Naive B cell (primary cell): Measurements from ENCODE around the gene CZIB. TPM values are rescaled to one million over a fixed set of nuclear protein-coding genes. Genes with fewer than 3 reads are reported as not detected.
"Not testable (repeated sequence)": the region's sequence is repeated elsewhere in the genome, so short reads cannot be mapped to it uniquely, and the experiment has no call there.

Experiments used
- ATAC-seq, 2 donors: fragments of 150-1000 bp; cut with Tn5 transposase; 2 replicates each; pipeline ENCODE4 v1.10.0; 2021; ENCODE audit warnings: low read depth in 2 of 2, mild to moderate bottlenecking in 2 of 2, moderate library complexity in 2 of 2
- DNase-seq: peaks from one replicate; pipeline ENCODE4 v3.0.0; 2022
- H3K27ac Mint-ChIP-seq, 6 donors: one replicate each; pipeline ENCODE4 v1.8.0; 2020 to 2022; ENCODE audit warnings: mild to moderate bottlenecking in 6 of 6, mixed read lengths in 6 of 6, moderate library complexity in 5 of 6, inconsistent platforms in 2 of 6
- H3K27me3 Mint-ChIP-seq, 3 donors: one replicate each; pipeline ENCODE4 v1.8.0; 2021 to 2022; ENCODE audit warnings: mixed read lengths in 3 of 3, mild to moderate bottlenecking in 1 of 3
- H3K36me3 Mint-ChIP-seq, 2 donors: one replicate each; pipeline ENCODE4 v1.8.0; 2020 to 2022; ENCODE audit warnings: mixed read lengths in 2 of 2, inconsistent platforms in 1 of 2, mild to moderate bottlenecking in 1 of 2
- H3K4me1 Mint-ChIP-seq, 3 donors: one replicate each; pipeline ENCODE4 v1.8.0; 2020 to 2022; ENCODE audit warnings: mixed read lengths in 3 of 3, inconsistent platforms in 1 of 3, mild to moderate bottlenecking in 1 of 3, moderate library complexity in 1 of 3
- H3K4me3 Mint-ChIP-seq, 8 donors: one replicate each; pipeline ENCODE4 v1.8.0; 2020 to 2022; ENCODE audit warnings: mild to moderate bottlenecking in 8 of 8, mixed read lengths in 8 of 8, moderate library complexity in 8 of 8, inconsistent platforms in 2 of 8
- H3K9me3 Mint-ChIP-seq, 7 donors: one replicate each; pipeline ENCODE4 v1.8.0; 2020 to 2022; ENCODE audit warnings: mixed read lengths in 7 of 7, mild to moderate bottlenecking in 5 of 7, inconsistent platforms in 2 of 7, moderate library complexity in 1 of 7
- polyA plus RNA-seq, 6 donors: library from polyadenylated mRNA; unstranded; fragments of 300-500 nt; fragmentation: Illumina TruSeq; gene quantifications; one replicate each; pipeline ENCODE4 v1.2.3, GENCODE V29; 2021; ENCODE audit warnings: low read depth in 6 of 6

Gene CZIB
- polyA plus RNA-seq, 6 donors from 2014 or later: 34.5 to 63.0 (median 52.5) TPM

GRCh38 chr1:53214376-53214940, 6.0 kb downstream of the CZIB start:
- H3K9me3 Mint-ChIP-seq: no peaks in the 10 kb centered on the region
- no peak overlapping the region for H3K27ac Mint-ChIP-seq
- peaks cover 0 to 9% of the 10 kb centered on the region in 2 donors for H3K36me3 Mint-ChIP-seq

GRCh38 chr1:53210954-53211353, 9.5 kb downstream of the CZIB start:
- Mint-ChIP-seq H3K27ac (no peak overlapping the region), H3K9me3 (peaks cover 5 to 18% (median 15%) of the 10 kb centered on the region in 7 donors), H3K27me3 (no peaks in the 10 kb centered on the region), H3K4me1 (peaks cover 0 to 4% (median 0%) of the 10 kb centered on the region in 3 donors), H3K36me3 (peaks cover 23 to 30% of the 10 kb centered on the region in 2 donors), H3K4me3 (no peak overlapping the region)
- ATAC-seq: no peak
- DNase-seq: no peak

More at GRCh38 chr1:53214376-53214940, 6.0 kb downstream of the CZIB start:
- Mint-ChIP-seq H3K4me1 (peaks cover 3 to 14% (median 5%) of the 10 kb centered on the region in 3 donors), H3K4me3 (no peak overlapping the region), H3K27me3 (no peaks in the 10 kb centered on the region)
- ATAC-seq (no peak), DNase-seq (no peak)

GRCh38 chr1:53210352-53210751, 10.1 kb downstream of the CZIB start:
- peaks cover 0 to 4% (median 0%) of the 10 kb centered on the region in 3 donors for H3K4me1 Mint-ChIP-seq
- H3K36me3 Mint-ChIP-seq: peaks cover 25 to 30% of the 10 kb centered on the region in 2 donors
- DNase-seq: no peak
- H3K4me3 Mint-ChIP-seq: peak overlapping the region in 1 of 8 donors; percentile 35
- H3K9me3 Mint-ChIP-seq: peaks cover 5 to 24% (median 17%) of the 10 kb centered on the region in 7 donors
- no peak for ATAC-seq
- no peak overlapping the region for H3K27ac Mint-ChIP-seq
- H3K27me3 Mint-ChIP-seq: no peaks in the 10 kb centered on the region

GRCh38 chr1:53207726-53208125, 12.7 kb downstream of the CZIB start:
- ATAC-seq (no peak), DNase-seq (no peak)
- H3K27me3 Mint-ChIP-seq: no peaks in the 10 kb centered on the region
- H3K4me1 Mint-ChIP-seq: peaks cover 0 to 14% (median 9%) of the 10 kb centered on the region in 3 donors
- H3K36me3 Mint-ChIP-seq: peaks cover 51 to 56% of the 10 kb centered on the region in 2 donors
- H3K9me3 Mint-ChIP-seq: peaks cover 12 to 43% (median 31%) of the 10 kb centered on the region in 7 donors
- H3K4me3 Mint-ChIP-seq: peak overlapping the region in 1 of 8 donors; percentile 42
- peak overlapping the region in 1 of 6 donors; percentile 25 for H3K27ac Mint-ChIP-seq

GRCh38 chr1:53206735-53207379, 13.6 kb downstream of the CZIB start:
- Mint-ChIP-seq H3K36me3 (peaks cover 58 to 64% of the 10 kb centered on the region in 2 donors), H3K4me1 (peaks cover 0 to 17% (median 13%) of the 10 kb centered on the region in 3 donors), H3K27ac (peak overlapping the region in 3 of 6 donors; percentile 43 to 65 (median 59)), H3K27me3 (no peaks in the 10 kb centered on the region), H3K4me3 (no peak overlapping the region), H3K9me3 (peaks cover 12 to 43% (median 31%) of the 10 kb centered on the region in 7 donors)
- ATAC-seq (no peak), DNase-seq (no peak)

- peaks cover 12 to 43% (median 31%) of the 10 kb centered on the region in 7 donors for H3K9me3 Mint-ChIP-seq
- H3K27me3 Mint-ChIP-seq, DNase-seq, ATAC-seq, H3K4me3 Mint-ChIP-seq, H3K27ac Mint-ChIP-seq: not testable (repeated sequence)
- H3K36me3 Mint-ChIP-seq: peaks cover 58 to 64% of the 10 kb centered on the region in 2 donors
- H3K4me1 Mint-ChIP-seq: peaks cover 0 to 17% (median 13%) of the 10 kb centered on the region in 3 donors
These were observed 14.2 kb downstream of the CZIB start for GRCh38 chr1:53206083-53206685.

GRCh38 chr1:53205496-53205895, 14.9 kb downstream of the CZIB start:
- H3K36me3 Mint-ChIP-seq: peaks cover 58 to 64% of the 10 kb centered on the region in 2 donors
- H3K27me3 Mint-ChIP-seq: not testable (repeated sequence)

GRCh38 chr1:53203466-53203865, 17.0 kb downstream of the CZIB start:
- ATAC-seq (no peak), DNase-seq (no peak)

More at GRCh38 chr1:53205496-53205895, 14.9 kb downstream of the CZIB start:
- Mint-ChIP-seq H3K27ac (peak overlapping the region in 1 of 6 donors; percentile 37), H3K4me1 (peaks cover 0 to 17% (median 13%) of the 10 kb centered on the region in 3 donors), H3K9me3 (peaks cover 12 to 43% (median 31%) of the 10 kb centered on the region in 7 donors)
- H3K4me3 Mint-ChIP-seq, DNase-seq, ATAC-seq: not testable (repeated sequence)

GRCh38 chr1:53198241-53198651, 22.2 kb downstream of the CZIB start:
- peak overlapping the region in 5 of 6 donors; percentile 67 to 95 (median 89) for H3K27ac Mint-ChIP-seq
- no peak for DNase-seq
- peaks cover 21 to 41% (median 23%) of the 10 kb centered on the region in 3 donors for H3K4me1 Mint-ChIP-seq
- H3K36me3 Mint-ChIP-seq: peaks cover 13 to 25% of the 10 kb centered on the region in 2 donors
- no peaks in the 10 kb centered on the region for H3K9me3 Mint-ChIP-seq
- H3K27me3 Mint-ChIP-seq: no peaks in the 10 kb centered on the region
- ATAC-seq: no peak
- peak overlapping the region; percentile 83 to 98 (median 96) for H3K4me3 Mint-ChIP-seq

More at GRCh38 chr1:53203466-53203865, 17.0 kb downstream of the CZIB start:
- H3K36me3 Mint-ChIP-seq: peaks cover 50 to 55% of the 10 kb centered on the region in 2 donors
- no peaks in the 10 kb centered on the region for H3K27me3 Mint-ChIP-seq
- H3K27ac Mint-ChIP-seq: no peak overlapping the region
- peaks cover 0 to 23% (median 17%) of the 10 kb centered on the region in 3 donors for H3K4me1 Mint-ChIP-seq
- H3K9me3 Mint-ChIP-seq: peaks cover 12 to 43% (median 31%) of the 10 kb centered on the region in 7 donors
- no peak overlapping the region for H3K4me3 Mint-ChIP-seq

GRCh38 chr1:53197291-53198200, 22.9 kb downstream of the CZIB start:
- DNase-seq: no peak
- Mint-ChIP-seq H3K27ac (peak overlapping the region; percentile 89 to 99 (median 97)), H3K27me3 (no peaks in the 10 kb centered on the region)

GRCh38 chr1:53196485-53197290, 23.7 kb downstream of the CZIB start, which contains the start of gene CPT2:
Gene CPT2, plus strand, starts transcription at chr1:53196824. Its CDS starts 120 bp downstream, at chr1:53196944.
- Mint-ChIP-seq H3K9me3 (peaks cover 0 to 4% (median 0%) of the 10 kb centered on the region in 7 donors), H3K4me1 (peaks cover 16 to 36% (median 21%) of the 10 kb centered on the region in 3 donors), H3K4me3 (peak within 1 kb of the TSS; percentile 83 to 98 (median 96)), H3K36me3 (peaks cover 0 to 13% of the 10 kb centered on the region in 2 donors), H3K27ac (peak within 1 kb of the TSS; percentile 90 to 99 (median 97)), H3K27me3 (no peaks in the 10 kb centered on the region)
- DNase-seq: peak; percentile 83
- peak; percentile 94 to 96 for ATAC-seq

More at GRCh38 chr1:53197291-53198200, 22.9 kb downstream of the CZIB start:
- Mint-ChIP-seq H3K36me3 (peaks cover 6 to 18% of the 10 kb centered on the region in 2 donors), H3K4me3 (peak overlapping the region; percentile 83 to 98 (median 96)), H3K4me1 (peaks cover 18 to 39% (median 21%) of the 10 kb centered on the region in 3 donors), H3K9me3 (no peaks in the 10 kb centered on the region)
- ATAC-seq: no peak
